HK-2 (cell line): ENCODE measurements around the gene PXDN.
"Not testable (repeated sequence)": the region's sequence is repeated elsewhere in the genome, so short reads cannot be mapped to it uniquely, and the experiment has no call there.

Experiments
- DNase-seq: peaks from one replicate; pipeline ENCODE4 v3.0.0-alpha.2; 2018; ENCODE audit not compliant: unreplicated experiment

The PXDN gene

GRCh38 chr2:1740716-1741589 is 3.4 kb downstream of the PXDN start:
- no peak for DNase-seq

GRCh38 chr2:1739961-1740715 is 4.2 kb downstream of the PXDN start:
- DNase-seq: no peak

- DNase-seq: no peak
These were observed 4.9 kb downstream of the PXDN start for GRCh38 chr2:1739322-1739957.

- DNase-seq: no peak
These were observed 5.5 kb downstream of the PXDN start for GRCh38 chr2:1738646-1739302.

- no peak for DNase-seq
These were observed 6.2 kb downstream of the PXDN start for GRCh38 chr2:1738163-1738562.

GRCh38 chr2:1736997-1737480 is 7.3 kb downstream of the PXDN start:
- no peak for DNase-seq

- no peak for DNase-seq
These were observed 8.3 kb downstream of the PXDN start for GRCh38 chr2:1736045-1736444.

GRCh38 chr2:1733298-1733697 is 11.0 kb downstream of the PXDN start:
- DNase-seq: not testable (repeated sequence)

GRCh38 chr2:1731963-1732768 is 12.1 kb downstream of the PXDN start:
- DNase-seq: no peak

- no peak for DNase-seq
These were observed 12.8 kb downstream of the PXDN start for GRCh38 chr2:1731447-1731962.

- DNase-seq: peak; percentile 42
These were observed 14.0 kb downstream of the PXDN start for GRCh38 chr2:1730015-1730927.

GRCh38 chr2:1729242-1729641 is 15.1 kb downstream of the PXDN start:
- no peak for DNase-seq

GRCh38 chr2:1728821-1729220 is 15.5 kb downstream of the PXDN start:
- DNase-seq: no peak

GRCh38 chr2:1727796-1728474 is 16.4 kb downstream of the PXDN start:
- no peak for DNase-seq

- no peak for DNase-seq
These were observed 17.1 kb downstream of the PXDN start for GRCh38 chr2:1727101-1727771.

GRCh38 chr2:1726558-1726957 is 17.8 kb downstream of the PXDN start:
- no peak for DNase-seq

GRCh38 chr2:1724351-1724750 is 20.0 kb downstream of the PXDN start:
- DNase-seq: not testable (repeated sequence)

GRCh38 chr2:1723397-1724042 is 20.8 kb downstream of the PXDN start:
- no peak for DNase-seq
